Measurements from ENCODE around the gene PDSS1.

GRCh38 chr10:26759008-26759407 is 61.5 kb downstream of the PDSS1 start:
- TF ChIP-seq CTCF (IDR thresholded peaks at IDR 0.05), result no peak
- TF ChIP-seq POLR2A (IDR thresholded peaks at IDR 0.05), result no peak

Measured in uterus (tissue), 2 donors.